ENCODE data around the gene LRRTM1.

The LRRTM1 gene

GRCh38 chr2:80293039-80293438 is 11.5 kb downstream of the LRRTM1 start:
- FAIRE-seq (no peak), DNase-seq (ENCODE audit: insufficient read length, low spot score) (no peak)
- TF ChIP-seq POLR2AphosphoS5 (IDR thresholded peaks at IDR 0.05; ENCODE audit: low read depth, low read length) (no peak), PAX5 (IDR thresholded peaks at IDR 0.05; ENCODE audit: insufficient read depth, low read length, severe bottlenecking) (no peak), SPI1 (IDR thresholded peaks at IDR 0.05; ENCODE audit: low read depth, low read length) (no peak), TAF1 (IDR thresholded peaks at IDR 0.05; ENCODE audit: low read depth, low read length) (no peak), POLR2A (IDR thresholded peaks at IDR 0.05; ENCODE audit: low read depth, low read length) (no peak), POU2F2 (IDR thresholded peaks at IDR 0.05; ENCODE audit: low read depth, low read length) (no peak)

DNA sequence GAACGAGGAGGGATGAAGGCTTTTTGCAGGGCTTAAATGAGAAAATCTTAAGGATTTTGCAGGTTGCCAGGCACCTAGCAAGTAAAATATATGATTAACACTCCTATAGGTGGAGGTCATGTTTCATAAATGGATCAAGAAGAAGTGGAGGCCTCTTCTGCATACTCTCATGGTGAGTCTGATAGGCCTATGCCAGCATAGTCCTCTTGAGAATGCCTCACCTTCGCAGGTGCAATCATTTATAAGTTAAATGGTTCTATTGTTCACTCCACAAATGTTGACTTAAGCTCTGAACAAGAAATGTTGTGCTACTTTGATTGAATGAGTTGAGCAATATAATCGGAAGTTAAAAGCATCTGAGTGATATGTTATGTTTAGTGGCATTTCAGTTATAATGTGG is 12.1 kb downstream of the LRRTM1 start:
- FAIRE-seq (no peak), DNase-seq (ENCODE audit: insufficient read length, low spot score) (no peak)

DNA sequence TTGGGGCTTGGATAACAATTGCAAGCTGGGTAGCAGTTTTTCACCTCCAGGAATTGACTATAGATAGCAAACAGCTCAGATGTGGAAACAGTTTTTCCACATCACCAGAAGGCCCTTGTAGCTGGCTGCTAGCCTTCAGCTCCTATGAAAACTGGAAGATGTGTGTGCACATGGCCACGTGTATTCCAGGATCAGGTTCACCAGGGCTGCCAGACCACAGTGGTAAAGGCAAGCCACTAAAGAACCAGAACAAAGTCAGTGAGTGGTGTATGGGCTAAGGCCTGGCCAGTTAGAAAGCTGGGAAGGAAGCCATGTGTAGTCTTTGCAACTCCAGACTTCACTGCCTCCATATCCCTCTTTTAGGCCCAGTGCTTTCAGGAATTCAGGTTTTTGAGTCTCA is 12.9 kb downstream of the LRRTM1 start:
- FAIRE-seq, result no peak
- no peak for TF ChIP-seq POLR2AphosphoS5 (IDR thresholded peaks at IDR 0.05; ENCODE audit: low read depth, low read length)
- no peak for TF ChIP-seq SPI1 (IDR thresholded peaks at IDR 0.05; ENCODE audit: low read depth, low read length)
- TF ChIP-seq POU2F2 (IDR thresholded peaks at IDR 0.05; ENCODE audit: low read depth, low read length), result no peak
- no peak for TF ChIP-seq POLR2A (IDR thresholded peaks at IDR 0.05; ENCODE audit: low read depth, low read length)
- no peak for TF ChIP-seq TAF1 (IDR thresholded peaks at IDR 0.05; ENCODE audit: low read depth, low read length)
- no peak for TF ChIP-seq PAX5 (IDR thresholded peaks at IDR 0.05; ENCODE audit: insufficient read depth, low read length, severe bottlenecking)
- DNase-seq (ENCODE audit: insufficient read length, low spot score), result no peak

More for the DNA sequence above, 12.1 kb downstream of the LRRTM1 start:
- TF ChIP-seq PAX5 (IDR thresholded peaks at IDR 0.05; ENCODE audit: insufficient read depth, low read length, severe bottlenecking) (no peak), TAF1 (IDR thresholded peaks at IDR 0.05; ENCODE audit: low read depth, low read length) (no peak), POLR2A (IDR thresholded peaks at IDR 0.05; ENCODE audit: low read depth, low read length) (no peak), POU2F2 (IDR thresholded peaks at IDR 0.05; ENCODE audit: low read depth, low read length) (no peak), SPI1 (IDR thresholded peaks at IDR 0.05; ENCODE audit: low read depth, low read length) (no peak), POLR2AphosphoS5 (IDR thresholded peaks at IDR 0.05; ENCODE audit: low read depth, low read length) (no peak)

DNA sequence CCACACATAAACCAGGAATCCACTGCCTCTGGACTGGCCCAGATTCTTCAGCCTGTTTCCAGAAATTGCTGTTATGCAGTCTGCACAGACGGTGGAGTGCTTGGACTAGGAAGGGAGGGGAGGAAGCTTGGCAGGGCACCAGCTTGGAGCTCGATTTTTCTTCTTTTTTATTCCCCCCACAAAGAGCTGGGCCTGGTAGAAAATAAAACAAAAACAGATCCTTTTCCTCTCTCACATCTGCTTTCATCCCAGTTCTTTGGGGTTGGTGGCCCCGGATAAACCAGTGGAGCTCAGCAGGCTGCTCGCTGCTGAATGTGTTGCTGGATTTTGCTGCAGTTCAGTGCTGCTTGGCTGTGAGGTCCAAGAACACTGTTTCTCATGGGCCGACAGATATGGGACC is 16.0 kb downstream of the LRRTM1 start:
- DNase-seq (ENCODE audit: insufficient read length, low spot score) (no peak), FAIRE-seq (no peak)
- TF ChIP-seq TAF1 (IDR thresholded peaks at IDR 0.05; ENCODE audit: low read depth, low read length) (no peak), SPI1 (IDR thresholded peaks at IDR 0.05; ENCODE audit: low read depth, low read length) (no peak), POLR2A (IDR thresholded peaks at IDR 0.05; ENCODE audit: low read depth, low read length) (no peak), POLR2AphosphoS5 (IDR thresholded peaks at IDR 0.05; ENCODE audit: low read depth, low read length) (no peak), POU2F2 (IDR thresholded peaks at IDR 0.05; ENCODE audit: low read depth, low read length) (no peak), PAX5 (IDR thresholded peaks at IDR 0.05; ENCODE audit: insufficient read depth, low read length, severe bottlenecking) (no peak)

DNA sequence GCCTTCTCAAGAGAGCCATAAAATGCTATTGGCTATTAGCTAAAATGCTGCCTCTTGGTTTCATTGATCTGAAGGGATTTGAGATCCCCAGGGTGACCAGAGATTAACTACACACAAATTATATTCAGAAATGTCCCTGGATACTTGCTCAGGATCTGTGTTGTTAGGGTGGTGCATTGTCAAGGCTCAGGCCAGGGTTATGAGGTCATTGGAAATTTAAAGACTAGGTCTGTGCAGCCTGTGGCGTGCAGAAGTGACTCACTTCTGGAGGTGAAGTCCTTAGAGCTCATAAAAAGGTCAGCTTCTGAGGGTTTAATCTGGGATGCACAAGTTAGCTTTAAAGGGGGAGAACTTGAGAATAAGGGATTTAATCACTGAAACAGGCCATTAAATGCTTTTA is 23.5 kb downstream of the LRRTM1 start:
- FAIRE-seq, result no peak
- no peak for DNase-seq (ENCODE audit: insufficient read length, low spot score)
- no peak for TF ChIP-seq POLR2A (IDR thresholded peaks at IDR 0.05; ENCODE audit: low read depth, low read length)
- no peak for TF ChIP-seq POU2F2 (IDR thresholded peaks at IDR 0.05; ENCODE audit: low read depth, low read length)
- TF ChIP-seq PAX5 (IDR thresholded peaks at IDR 0.05; ENCODE audit: insufficient read depth, low read length, severe bottlenecking), result no peak
- TF ChIP-seq POLR2AphosphoS5 (IDR thresholded peaks at IDR 0.05; ENCODE audit: low read depth, low read length), result no peak
- TF ChIP-seq SPI1 (IDR thresholded peaks at IDR 0.05; ENCODE audit: low read depth, low read length), result no peak
- TF ChIP-seq TAF1 (IDR thresholded peaks at IDR 0.05; ENCODE audit: low read depth, low read length), result no peak

GRCh38 chr2:80280598-80280997 is 24.0 kb downstream of the LRRTM1 start:
- DNase-seq (ENCODE audit: insufficient read length, low spot score) (no peak), FAIRE-seq (no peak)
- TF ChIP-seq POLR2A (IDR thresholded peaks at IDR 0.05; ENCODE audit: low read depth, low read length) (no peak), POU2F2 (IDR thresholded peaks at IDR 0.05; ENCODE audit: low read depth, low read length) (no peak)

GRCh38 chr2:80269806-80270205 is 34.7 kb downstream of the LRRTM1 start:
- no peak for FAIRE-seq

GRCh38 chr2:80266231-80266630 is 38.3 kb downstream of the LRRTM1 start:
- DNase-seq (ENCODE audit: insufficient read length, low spot score) (no peak), FAIRE-seq (no peak)
- TF ChIP-seq TAF1 (IDR thresholded peaks at IDR 0.05; ENCODE audit: low read depth, low read length) (no peak), POU2F2 (IDR thresholded peaks at IDR 0.05; ENCODE audit: low read depth, low read length) (no peak), POLR2A (IDR thresholded peaks at IDR 0.05; ENCODE audit: low read depth, low read length) (no peak), SPI1 (IDR thresholded peaks at IDR 0.05; ENCODE audit: low read depth, low read length) (no peak), POLR2AphosphoS5 (IDR thresholded peaks at IDR 0.05; ENCODE audit: low read depth, low read length) (no peak), PAX5 (IDR thresholded peaks at IDR 0.05; ENCODE audit: insufficient read depth, low read length, severe bottlenecking) (no peak)

More at GRCh38 chr2:80269806-80270205, 34.7 kb downstream of the LRRTM1 start:
- no peak for DNase-seq (ENCODE audit: insufficient read length, low spot score)
- TF ChIP-seq POU2F2 (IDR thresholded peaks at IDR 0.05; ENCODE audit: low read depth, low read length) (no peak), POLR2AphosphoS5 (IDR thresholded peaks at IDR 0.05; ENCODE audit: low read depth, low read length) (no peak), PAX5 (IDR thresholded peaks at IDR 0.05; ENCODE audit: insufficient read depth, low read length, severe bottlenecking) (no peak), POLR2A (IDR thresholded peaks at IDR 0.05; ENCODE audit: low read depth, low read length) (no peak), SPI1 (IDR thresholded peaks at IDR 0.05; ENCODE audit: low read depth, low read length) (no peak), TAF1 (IDR thresholded peaks at IDR 0.05; ENCODE audit: low read depth, low read length) (no peak)

DNA sequence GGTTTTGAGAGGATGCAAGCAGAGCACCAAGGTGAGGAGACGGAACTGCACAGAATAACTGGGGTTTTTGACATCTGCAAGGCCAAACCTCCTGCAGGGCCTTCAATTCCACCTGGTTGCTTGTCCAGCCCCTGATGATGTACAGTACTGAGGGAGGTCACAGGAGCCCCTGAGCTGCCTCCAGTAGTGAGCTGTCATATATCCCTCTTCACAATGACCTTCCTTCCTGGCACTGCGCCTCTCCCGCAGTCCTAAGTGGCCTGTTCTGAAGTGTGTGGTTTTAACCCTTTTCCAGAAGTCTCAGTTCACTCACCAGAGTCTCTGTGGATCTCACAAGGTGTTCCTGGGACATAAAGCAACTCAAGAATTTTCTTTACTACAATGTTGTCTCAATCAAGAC is 45.3 kb downstream of the LRRTM1 start:
- FAIRE-seq, result no peak
- TF ChIP-seq SPI1 (IDR thresholded peaks at IDR 0.05; ENCODE audit: low read depth, low read length) (no peak), POU2F2 (IDR thresholded peaks at IDR 0.05; ENCODE audit: low read depth, low read length) (no peak), POLR2A (IDR thresholded peaks at IDR 0.05; ENCODE audit: low read depth, low read length) (no peak)

GRCh38 chr2:80258793-80259192 is 45.8 kb downstream of the LRRTM1 start:
- DNase-seq (ENCODE audit: insufficient read length, low spot score), result no peak
- TF ChIP-seq TAF1 (IDR thresholded peaks at IDR 0.05; ENCODE audit: low read depth, low read length) (no peak), PAX5 (IDR thresholded peaks at IDR 0.05; ENCODE audit: insufficient read depth, low read length, severe bottlenecking) (no peak), SPI1 (IDR thresholded peaks at IDR 0.05; ENCODE audit: low read depth, low read length) (no peak), POU2F2 (IDR thresholded peaks at IDR 0.05; ENCODE audit: low read depth, low read length) (no peak), POLR2AphosphoS5 (IDR thresholded peaks at IDR 0.05; ENCODE audit: low read depth, low read length) (no peak), POLR2A (IDR thresholded peaks at IDR 0.05; ENCODE audit: low read depth, low read length) (no peak)
- FAIRE-seq, result no peak

More for the DNA sequence above, 45.3 kb downstream of the LRRTM1 start:
- no peak for DNase-seq (ENCODE audit: insufficient read length, low spot score)

Measured in GM12891 (cell line).